ENCODE results near the gene APOC1.
"Not testable (repeated sequence)": the region's sequence is repeated elsewhere in the genome, so short reads cannot be mapped to it uniquely, and the experiment has no call there.

APOC1 gene

GRCh38 chr19:44913512-44914432, 636 bp upstream of the APOC1 start:
- DNase-seq (ENCODE audit: low read depth), result not testable (repeated sequence)

- DNase-seq (ENCODE audit: low read depth), result no peak
These were observed 9.9 kb downstream of the APOC1 start for GRCh38 chr19:44924243-44924725.

- DNase-seq (ENCODE audit: low read depth), result no peak
These were observed 10.9 kb downstream of the APOC1 start for GRCh38 chr19:44925114-44925891.

DNA sequence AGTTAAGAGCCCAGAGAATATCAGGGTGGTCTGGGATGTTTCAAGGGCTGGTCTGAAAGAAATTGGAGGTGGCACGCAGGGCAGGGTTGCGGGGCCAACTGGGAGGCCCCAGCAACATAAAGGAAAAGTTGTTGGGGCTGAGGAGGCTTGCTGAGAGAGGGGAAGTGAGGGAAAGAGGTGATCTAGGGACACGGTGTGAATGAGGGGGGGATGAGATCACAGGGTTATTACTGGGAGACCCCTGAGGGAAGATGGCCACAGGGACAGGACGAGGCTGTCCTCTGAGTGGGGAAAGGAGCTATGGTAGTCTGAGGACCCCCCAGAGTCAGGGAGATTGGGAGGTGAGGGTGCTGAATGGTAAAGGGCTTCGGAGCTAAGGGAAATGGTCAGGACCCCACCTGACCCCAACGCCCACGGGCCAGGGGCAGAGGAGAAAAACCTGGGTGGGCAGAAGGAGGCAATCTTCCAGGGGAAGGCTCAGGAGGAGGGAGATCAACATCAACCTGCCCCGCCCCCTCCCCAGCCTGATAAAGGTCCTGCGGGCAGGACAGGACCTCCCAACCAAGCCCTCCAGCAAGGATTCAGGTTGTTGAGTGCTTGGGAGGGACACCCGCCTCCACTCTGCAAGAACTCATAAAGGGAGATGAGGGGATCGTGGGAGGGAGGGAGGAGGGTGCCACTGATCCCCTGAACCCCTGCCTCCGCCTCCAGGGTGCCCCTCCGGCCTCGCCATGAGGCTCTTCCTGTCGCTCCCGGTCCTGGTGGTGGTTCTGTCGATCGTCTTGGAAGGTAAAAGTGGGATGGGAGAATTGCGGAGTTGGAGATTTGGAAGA, 12.1 kb downstream of the APOC1 start:
- DNase-seq (ENCODE audit: low read depth), result not testable (repeated sequence)

- DNase-seq (ENCODE audit: low read depth), result no peak
These were observed 13.3 kb downstream of the APOC1 start for GRCh38 chr19:44927746-44928145.

DNA sequence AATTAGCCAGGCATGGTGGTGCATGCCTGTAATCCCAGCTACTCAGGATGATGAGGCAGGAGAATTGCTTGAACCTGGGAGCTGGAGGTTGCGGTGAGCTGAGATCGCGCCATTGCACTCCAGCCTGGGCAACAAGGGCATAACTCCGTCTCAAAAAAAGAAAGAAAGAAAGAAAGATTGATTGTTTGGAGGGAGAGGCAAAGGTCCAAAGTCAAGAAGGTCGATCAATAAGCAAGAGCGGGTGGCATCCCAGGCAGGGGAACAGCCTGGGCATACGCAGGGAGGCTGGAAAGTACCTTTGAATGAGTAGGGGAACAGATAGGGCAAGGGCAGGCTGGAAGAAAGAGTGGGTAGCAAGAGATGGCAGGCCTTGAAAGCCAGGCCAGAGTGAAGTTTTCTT, 15.7 kb downstream of the APOC1 start:
- no peak for DNase-seq (ENCODE audit: low read depth)

DNA sequence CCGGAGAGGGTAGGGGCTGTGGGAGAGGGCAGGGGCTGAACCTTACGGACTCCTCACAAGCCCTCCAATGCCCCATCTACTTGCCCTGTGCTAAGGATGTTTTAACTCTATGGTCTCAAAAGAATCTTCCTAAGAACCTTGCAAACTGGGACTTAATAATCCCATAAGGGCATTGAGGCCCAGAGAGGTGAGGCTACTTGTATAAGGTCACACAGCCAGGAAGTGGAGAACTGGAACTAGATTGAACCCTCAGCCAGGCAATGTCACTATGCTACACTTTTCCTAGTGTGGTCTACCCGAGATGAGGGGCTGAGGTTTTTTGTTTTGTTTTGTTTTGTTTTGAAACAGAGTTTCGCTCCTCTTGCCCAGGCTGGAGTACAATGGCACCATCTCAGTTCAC, 17.1 kb downstream of the APOC1 start:
- no peak for DNase-seq (ENCODE audit: low read depth)

- DNase-seq (ENCODE audit: low read depth), result no peak
These were observed 25.3 kb downstream of the APOC1 start for GRCh38 chr19:44939668-44940067.

GRCh38 chr19:44942067-44942571, 27.7 kb downstream of the APOC1 start, which contains the start of gene APOC4:
APOC4 (plus strand) TSS chr19:44942237; CDS start chr19:44942278, 41 bp downstream.
- DNase-seq (ENCODE audit: low read depth), result no peak

DNA sequence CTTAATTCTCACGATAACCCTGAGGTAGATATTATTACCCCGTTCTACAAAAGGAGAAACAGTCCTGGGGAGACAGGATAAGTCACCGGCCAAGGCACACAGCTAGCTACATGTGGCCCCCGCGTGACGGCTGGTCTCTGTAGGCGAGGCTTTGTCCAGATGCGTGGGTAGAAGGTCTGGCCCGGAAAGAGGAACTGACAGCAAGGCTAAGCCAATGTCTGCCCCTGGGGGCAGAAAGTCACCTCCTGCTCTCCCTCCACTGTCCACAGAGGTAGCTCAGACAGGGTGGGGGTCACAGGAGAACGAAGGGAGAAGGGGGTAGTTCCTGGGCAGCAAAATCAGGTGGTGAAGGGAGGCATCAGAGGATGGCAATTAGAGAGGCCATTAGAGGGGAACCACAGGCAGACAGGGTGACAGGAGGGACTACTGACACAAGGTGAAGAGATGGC, 29.4 kb downstream of the APOC1 start:
- DNase-seq (ENCODE audit: low read depth), result no peak

DNA sequence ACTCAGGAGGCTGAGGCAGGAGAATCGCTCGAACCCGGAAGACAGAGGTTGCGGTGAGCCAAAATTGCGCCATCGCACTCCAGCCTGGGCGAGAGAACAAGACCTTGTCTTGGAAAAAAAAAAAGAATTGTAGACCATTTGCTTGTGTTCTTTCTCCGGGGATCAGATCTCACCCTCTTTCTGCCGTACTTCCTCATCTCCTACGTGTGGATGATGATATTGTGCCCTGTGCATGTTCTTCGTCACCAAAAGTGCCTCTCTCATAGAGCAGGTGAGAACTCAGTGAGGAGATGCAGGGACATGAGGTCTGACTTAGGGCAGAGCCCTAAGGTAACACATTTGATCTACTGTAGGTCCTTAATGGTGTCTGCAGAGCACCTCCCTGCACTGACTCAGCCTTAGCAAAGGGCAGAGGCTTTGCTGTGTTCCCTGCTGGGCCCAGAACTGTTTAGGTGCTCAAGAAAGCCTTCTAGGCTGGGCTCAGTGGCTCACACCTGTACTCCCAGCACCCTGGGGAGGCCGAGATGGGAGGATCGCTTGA, 32.7 kb downstream of the APOC1 start:
- DNase-seq (ENCODE audit: low read depth), result no peak

DNA sequence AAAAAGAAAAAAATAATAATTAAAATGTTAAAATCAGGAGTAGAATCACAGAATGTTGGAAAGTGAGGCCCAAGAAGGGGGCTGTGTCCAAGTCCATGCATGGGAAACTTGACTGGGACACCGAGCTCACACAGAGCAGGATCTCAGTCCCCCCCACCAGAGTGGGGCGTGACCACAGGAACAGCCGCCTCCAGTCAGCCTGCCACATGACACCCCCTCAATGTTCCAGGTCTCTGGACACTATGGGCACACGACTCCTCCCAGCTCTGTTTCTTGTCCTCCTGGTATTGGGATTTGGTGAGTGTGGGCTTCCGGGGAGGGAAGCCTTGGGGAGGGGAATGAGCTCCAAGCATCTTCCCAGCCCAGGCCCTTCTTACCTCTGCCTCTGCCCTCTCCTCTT, 33.8 kb downstream of the APOC1 start:
- no peak for DNase-seq (ENCODE audit: low read depth)

DNA sequence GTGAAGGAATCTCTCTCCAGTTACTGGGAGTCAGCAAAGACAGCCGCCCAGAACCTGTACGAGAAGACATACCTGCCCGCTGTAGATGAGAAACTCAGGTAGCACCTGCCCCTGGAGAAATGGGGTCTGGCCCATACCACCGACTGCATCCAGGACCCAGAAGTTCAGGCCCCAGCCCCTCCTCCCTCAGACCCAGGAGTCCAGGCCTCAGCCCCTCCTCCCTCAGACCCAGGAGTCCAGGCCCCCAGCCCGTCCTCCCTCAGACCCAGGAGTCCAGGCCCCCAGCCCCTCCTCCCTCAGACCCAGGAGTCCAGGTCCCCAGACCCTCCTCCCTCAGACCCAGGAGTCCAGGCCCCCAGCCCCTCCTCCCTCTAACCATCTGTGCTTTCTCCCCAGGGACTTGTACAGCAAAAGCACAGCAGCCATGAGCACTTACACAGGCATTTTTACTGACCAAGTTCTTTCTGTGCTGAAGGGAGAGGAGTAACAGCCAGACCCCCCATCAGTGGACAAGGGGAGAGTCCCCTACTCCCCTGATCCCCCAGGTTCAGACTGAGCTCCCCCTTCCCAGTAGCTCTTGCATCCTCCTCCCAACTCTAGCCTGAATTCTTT, 34.5 kb downstream of the APOC1 start:
- DNase-seq (ENCODE audit: low read depth), result no peak

DNA sequence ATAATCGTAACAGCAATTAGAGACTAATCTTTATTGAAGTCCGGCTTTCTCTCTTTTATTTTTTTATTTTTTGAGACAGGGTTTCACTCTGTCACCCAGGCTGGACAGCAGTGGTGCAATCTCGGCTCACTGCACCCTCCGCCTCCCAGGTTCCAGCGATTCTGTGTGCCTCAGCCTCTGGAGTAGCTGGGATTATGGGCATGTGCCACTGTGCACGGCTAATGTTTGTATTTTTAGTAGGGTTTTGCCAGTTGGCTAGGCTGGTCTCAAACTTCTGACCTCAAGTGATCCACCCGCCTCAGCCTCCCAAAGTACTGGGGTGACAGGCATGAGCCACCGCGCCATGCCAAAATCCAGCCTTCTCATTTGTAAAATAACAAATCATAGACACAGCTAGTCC, 35.1 kb downstream of the APOC1 start:
- no peak for DNase-seq (ENCODE audit: low read depth)

DNA sequence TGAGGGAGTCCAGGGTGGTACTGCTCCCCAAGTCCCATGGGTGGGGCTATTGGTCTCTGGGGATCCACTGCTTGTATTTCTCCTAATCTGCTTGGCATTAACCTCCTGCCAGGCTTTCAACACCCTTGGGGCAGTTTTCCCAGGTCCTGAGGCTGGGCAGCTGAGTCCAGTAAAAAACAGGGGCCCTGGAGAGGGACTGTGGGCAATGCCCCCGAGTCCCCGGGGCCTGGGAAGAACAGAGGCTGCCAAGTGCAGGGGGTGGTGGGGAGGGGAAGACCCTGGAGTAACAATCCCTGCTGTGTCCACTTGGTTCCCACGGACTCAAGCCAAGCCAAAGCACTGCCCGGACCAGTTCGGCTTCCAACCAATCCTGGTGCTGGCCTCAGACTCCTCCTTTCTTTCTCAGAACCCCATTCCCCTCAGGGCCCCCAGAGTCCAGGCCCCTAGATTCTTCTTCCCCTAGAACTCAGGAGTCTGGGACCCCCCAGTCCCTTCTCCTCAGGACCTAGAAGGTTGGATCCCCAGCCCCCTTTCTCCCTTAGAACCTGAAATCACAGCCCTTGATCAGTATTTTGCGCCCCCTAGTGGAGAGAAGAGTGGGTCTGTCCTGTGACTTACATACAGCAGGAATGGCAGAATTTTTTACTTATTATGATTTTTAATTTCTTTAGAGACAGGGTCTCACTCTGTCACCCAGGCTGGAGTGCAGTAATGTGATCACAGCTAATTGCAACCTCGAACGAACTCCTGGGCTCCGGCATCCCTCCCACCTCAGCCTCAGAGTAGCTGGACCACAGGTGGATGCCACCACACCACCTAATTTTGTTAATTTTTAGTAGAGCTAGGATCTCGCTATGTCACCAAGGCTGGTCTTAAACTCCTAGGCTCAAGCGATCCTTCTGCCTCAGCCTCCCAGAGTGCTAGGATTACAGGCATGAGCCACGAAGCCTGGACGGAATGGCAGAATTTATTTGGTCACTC, 37.1 kb downstream of the APOC1 start:
- DNase-seq (ENCODE audit: low read depth), result peak; percentile 28

DNA sequence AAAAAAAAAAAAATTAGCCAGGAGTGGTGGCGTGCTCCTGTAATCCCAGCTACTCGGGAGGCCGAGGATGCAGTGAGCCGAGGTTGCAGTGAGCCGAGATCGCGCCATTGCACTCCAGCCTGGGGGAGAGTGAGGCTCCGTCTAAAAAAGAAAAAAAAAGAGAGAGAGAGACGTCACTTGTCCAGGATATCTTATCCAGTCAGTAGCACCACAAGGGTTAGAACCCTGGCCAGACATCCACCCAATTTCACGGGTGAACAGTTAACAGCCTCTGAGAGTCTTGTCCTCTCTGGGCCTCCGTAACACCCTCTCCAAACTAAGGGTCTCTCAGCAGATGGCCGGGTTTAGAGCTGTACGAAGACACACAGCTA, 39.9 kb downstream of the APOC1 start:
- no peak for DNase-seq (ENCODE audit: low read depth)

GRCh38 chr19:44954649-44955504, 40.5 kb downstream of the APOC1 start, which contains the start of gene CLPTM1:
CLPTM1 (plus strand) TSS chr19:44955380; CDS start chr19:44955396, 16 bp downstream.
- peak; percentile 95 for DNase-seq (ENCODE audit: low read depth)
